Mesendoderm (in vitro differentiated cells): Measurements from ENCODE around the gene CCNJ.
A peak's percentile ranks its signal among the peaks of the same experiment; 100 is the strongest.

Experiments used
- DNase-seq: peaks from one replicate; pipeline ENCODE4 v3.0.0; 2013
- H2AK5ac ChIP-seq: 2 replicates; pipeline ENCODE4 v1.6.1; 2013; ENCODE audit warnings: low read length, inconsistent platforms
- H2BK120ac ChIP-seq: 2 replicates; pipeline ENCODE4 v1.6.1; 2013; ENCODE audit warnings: low read depth, mild to moderate bottlenecking, low read length, moderate library complexity, mixed read lengths
- H2BK15ac ChIP-seq: replicated peaks from 2 replicates; pipeline ENCODE4 v1.6.1; 2013; ENCODE audit warnings: low read depth, mild to moderate bottlenecking, moderate library complexity
- H2BK5ac ChIP-seq: 2 replicates; pipeline ENCODE4 v1.6.1; 2013; ENCODE audit warnings: low read length, inconsistent platforms
- H3K18ac ChIP-seq: 2 replicates; pipeline ENCODE4 v1.6.1; 2013; ENCODE audit warnings: mild to moderate bottlenecking, low read length, mixed read lengths
- H3K23ac ChIP-seq: one replicate; pipeline ENCODE4 v1.6.1; 2013; ENCODE audit warnings: low read length
- H3K27ac ChIP-seq: 2 replicates; pipeline ENCODE4 v1.5.1; 2013; ENCODE audit warnings: low read depth, mild to moderate bottlenecking, inconsistent platforms, low read length, moderate library complexity
- H3K27me3 ChIP-seq: 2 replicates; pipeline ENCODE4 v1.6.1; 2013; ENCODE audit warnings: low read length, control low read depth, mild to moderate bottlenecking, inconsistent platforms; ENCODE audit not compliant: insufficient read depth, poor library complexity
- H3K36me3 ChIP-seq: 2 replicates; pipeline ENCODE4 v1.6.1; 2013; ENCODE audit warnings: low read length, inconsistent platforms; ENCODE audit not compliant: control insufficient read depth, insufficient read depth
- H3K4ac ChIP-seq: one replicate; pipeline ENCODE4 v1.6.1; 2013; ENCODE audit warnings: low read depth, mild to moderate bottlenecking, low read length, moderate library complexity
- H3K4me1 ChIP-seq: 2 replicates; pipeline ENCODE4 v1.6.1; 2013; ENCODE audit warnings: low read depth, low read length, inconsistent platforms; ENCODE audit not compliant: control insufficient read depth
- H3K4me2 ChIP-seq: 2 replicates; pipeline ENCODE4 v1.6.1; 2013; ENCODE audit warnings: low read length
- H3K4me3 ChIP-seq: 2 replicates; pipeline ENCODE4 v1.5.1; 2013; ENCODE audit warnings: mild to moderate bottlenecking, low read length
- H3K56ac ChIP-seq: one replicate; pipeline ENCODE4 v1.6.1; 2013; ENCODE audit warnings: low read length
- H3K79me1 ChIP-seq: 2 replicates; pipeline ENCODE4 v1.6.1; 2013; ENCODE audit warnings: low read length, inconsistent platforms
- H3K79me2 ChIP-seq: 2 replicates; pipeline ENCODE4 v1.6.1; 2013; ENCODE audit warnings: mild to moderate bottlenecking, low read length; ENCODE audit not compliant: control insufficient read depth, insufficient read depth
- H3K9ac ChIP-seq: 2 replicates; pipeline ENCODE4 v1.6.1; 2013; ENCODE audit warnings: low read length, inconsistent platforms
- H4K5ac ChIP-seq: one replicate; pipeline ENCODE4 v1.6.1; 2013; ENCODE audit warnings: low read length
- H4K8ac ChIP-seq: one replicate; pipeline ENCODE4 v1.6.1; 2013; ENCODE audit warnings: low read depth, mild to moderate bottlenecking, control low read depth, low read length, moderate library complexity
- WGBS: extraction: QIAGEN DNeasy Blood & Tissue Kit; methylation state at CpG from one replicate; pipeline ENCODE4 v1.1.7; 2013; ENCODE audit warnings: low lambda C conversion rate, missing lambda C conversion rate; ENCODE audit not compliant: insufficient coverage; ENCODE audit errors: extremely low coverage; 5-methylcytosine and 5-hydroxymethylcytosine counted together

CCNJ gene

DNA sequence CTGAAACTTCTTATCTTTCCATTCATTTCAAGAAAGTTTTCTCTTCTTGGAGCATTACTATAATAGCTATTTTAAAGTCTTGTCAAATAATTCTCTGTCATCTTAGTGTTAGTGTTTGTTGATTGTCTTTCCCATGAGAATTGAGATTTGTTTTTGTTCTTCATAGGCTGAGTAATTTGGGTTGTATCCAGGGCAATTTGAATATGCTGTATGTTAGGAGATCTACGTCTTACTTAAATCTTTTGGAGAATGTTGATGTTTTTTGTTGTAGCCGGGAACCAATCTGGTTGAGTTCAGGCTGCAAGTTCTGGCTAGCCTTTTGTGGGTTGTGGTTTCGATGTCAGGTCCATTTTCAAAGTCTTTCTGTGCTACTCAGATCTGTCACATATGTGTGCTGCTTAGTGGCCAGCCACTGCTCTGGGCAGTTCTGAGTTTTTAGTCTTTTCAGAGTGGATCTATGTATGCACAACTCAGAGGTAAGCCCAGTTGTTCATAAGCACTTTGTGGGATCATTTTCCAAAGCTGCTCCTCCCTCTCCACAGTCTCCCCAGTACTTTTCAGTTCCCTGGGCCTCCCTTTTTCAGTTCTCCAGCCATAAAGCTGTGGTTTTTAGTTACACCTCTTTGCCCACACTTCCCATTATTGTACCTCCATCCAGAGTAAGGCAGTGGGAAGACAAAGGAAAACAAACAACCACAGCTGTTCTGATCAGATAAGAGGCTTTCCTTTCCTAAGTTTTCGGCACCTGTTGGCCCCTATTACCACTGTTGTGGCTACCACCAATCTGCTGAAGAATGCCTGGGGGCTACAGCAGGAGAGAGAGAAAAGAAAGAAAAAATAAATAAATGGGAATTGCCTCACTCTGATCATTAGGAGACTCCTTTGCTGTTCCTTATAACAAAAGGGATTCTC lies 4.7 kb upstream of the CCNJ start:
- Histone ChIP-seq H2BK120ac (no peak overlapping the region), H4K8ac (no peak overlapping the region)

DNA sequence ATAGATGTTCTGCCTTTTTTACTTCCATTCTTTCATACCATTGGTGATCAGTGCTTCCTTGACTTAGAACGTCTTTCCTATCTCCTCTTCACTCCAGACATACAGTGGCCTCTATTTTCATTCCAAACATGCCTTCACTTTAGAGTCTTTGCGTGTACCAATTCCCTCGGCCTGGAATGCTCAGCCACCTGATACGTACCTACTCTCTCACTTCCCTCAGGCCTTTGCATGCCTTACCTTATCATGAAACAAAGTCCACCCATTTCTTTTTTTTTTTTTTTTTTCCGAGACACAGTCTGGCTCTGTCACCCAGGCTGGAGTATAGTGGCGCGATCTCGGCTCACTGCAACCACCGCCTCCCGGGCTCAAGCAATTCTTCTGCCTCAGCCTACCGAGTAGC lies 2.2 kb upstream of the CCNJ start:
- Histone ChIP-seq H4K5ac (no peak overlapping the region), H3K4me3 (no peak overlapping the region), H3K36me3 (no peaks in the 10 kb centered on the region), H3K56ac (peak overlapping the region; percentile 15), H2BK5ac (no peak overlapping the region), H3K27me3 (no peaks in the 10 kb centered on the region), H3K79me1 (peaks cover 2% of the 10 kb centered on the region), H3K27ac (no peak overlapping the region), H2BK120ac (no peak overlapping the region), H3K18ac (no peak overlapping the region), H3K4me2 (no peak overlapping the region), H2BK15ac (no peak overlapping the region), H4K8ac (no peak overlapping the region), H3K23ac (no peak overlapping the region), H2AK5ac (no peak overlapping the region), H3K9ac (no peak overlapping the region), H3K4me1 (no peaks in the 10 kb centered on the region), H3K79me2 (peaks cover 16% of the 10 kb centered on the region), H3K4ac (no peak overlapping the region)
- DNase-seq: no peak
- no CpG with 5 or more reads among the region's 11 CpGs for WGBS

More for the DNA sequence above, 4.7 kb upstream of the CCNJ start:
- Histone ChIP-seq H2AK5ac (no peak overlapping the region), H3K4me2 (no peak overlapping the region), H3K23ac (no peak overlapping the region), H3K27ac (no peak overlapping the region), H2BK5ac (no peak overlapping the region), H2BK15ac (no peak overlapping the region), H4K5ac (no peak overlapping the region), H3K36me3 (no peaks in the 10 kb centered on the region), H3K18ac (no peak overlapping the region), H3K79me1 (no peaks in the 10 kb centered on the region), H3K4me1 (no peaks in the 10 kb centered on the region), H3K56ac (no peak overlapping the region), H3K27me3 (no peaks in the 10 kb centered on the region), H3K4ac (no peak overlapping the region), H3K9ac (no peak overlapping the region), H3K4me3 (no peak overlapping the region), H3K79me2 (no peaks in the 10 kb centered on the region)
- no CpG with 5 or more reads among the region's 4 CpGs for WGBS
- DNase-seq: no peak

DNA sequence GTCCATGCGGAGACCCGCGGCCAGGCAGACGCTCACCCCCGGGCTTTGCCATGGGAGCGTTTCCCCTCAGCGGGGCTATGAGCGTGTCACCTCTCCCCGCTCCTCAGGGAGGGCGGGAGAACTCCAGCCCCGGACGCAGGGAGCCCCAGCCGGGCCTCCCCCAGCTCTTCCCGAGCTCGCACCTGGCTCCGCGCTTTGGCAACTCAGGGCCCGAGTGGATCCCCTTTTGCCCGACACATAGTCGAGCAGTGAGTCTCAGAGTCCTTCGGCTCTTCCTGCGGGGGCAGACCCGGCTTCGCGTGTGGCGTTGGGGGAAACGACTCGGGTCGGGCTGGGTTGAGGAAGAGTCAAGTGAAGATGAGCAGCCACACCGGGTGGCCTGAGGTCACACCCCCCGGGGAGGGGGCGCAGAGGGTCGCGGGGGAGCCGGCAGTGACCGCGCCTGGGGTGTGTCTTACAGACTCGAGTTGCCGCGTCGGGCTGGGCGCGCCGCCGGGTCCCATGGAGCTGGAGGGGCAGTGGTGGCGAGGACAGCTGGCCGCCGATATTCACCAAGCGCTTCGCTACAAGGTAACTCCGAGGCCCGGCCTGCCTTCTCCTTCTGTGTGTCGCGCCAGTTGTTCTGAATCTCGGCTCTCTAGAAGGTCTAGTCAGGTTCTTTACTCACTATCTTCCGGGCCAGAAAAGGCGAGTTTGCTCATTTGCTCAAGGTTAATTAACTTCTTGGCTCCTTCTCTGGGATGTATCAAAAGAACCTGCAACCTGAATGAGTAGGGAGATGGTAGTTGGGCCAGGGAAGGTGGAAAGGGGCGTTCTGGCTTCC lies 721 bp downstream of the CCNJ start:
- Histone ChIP-seq H3K4me1 (no peaks in the 10 kb centered on the region), H2AK5ac (no peak overlapping the region), H2BK120ac (peak overlapping the region; percentile 17), H2BK5ac (peak overlapping the region; percentile 46), H3K79me2 (peaks cover 35% of the 10 kb centered on the region), H3K4me2 (peak overlapping the region; percentile 53), H4K5ac (no peak overlapping the region), H3K4ac (peak overlapping the region; percentile 95), H3K56ac (peak overlapping the region; percentile 86), H3K23ac (no peak overlapping the region), H3K9ac (peak overlapping the region; percentile 92), H3K4me3 (peak overlapping the region; percentile 59), H4K8ac (no peak overlapping the region), H3K27me3 (no peaks in the 10 kb centered on the region), H2BK15ac (no peak overlapping the region), H3K27ac (peak overlapping the region; percentile 81), H3K18ac (peak overlapping the region; percentile 97), H3K79me1 (peaks cover 9% of the 10 kb centered on the region), H3K36me3 (no peaks in the 10 kb centered on the region)
- WGBS: no CpG with 5 or more reads among the region's 58 CpGs
- DNase-seq: peak; percentile 67

DNA sequence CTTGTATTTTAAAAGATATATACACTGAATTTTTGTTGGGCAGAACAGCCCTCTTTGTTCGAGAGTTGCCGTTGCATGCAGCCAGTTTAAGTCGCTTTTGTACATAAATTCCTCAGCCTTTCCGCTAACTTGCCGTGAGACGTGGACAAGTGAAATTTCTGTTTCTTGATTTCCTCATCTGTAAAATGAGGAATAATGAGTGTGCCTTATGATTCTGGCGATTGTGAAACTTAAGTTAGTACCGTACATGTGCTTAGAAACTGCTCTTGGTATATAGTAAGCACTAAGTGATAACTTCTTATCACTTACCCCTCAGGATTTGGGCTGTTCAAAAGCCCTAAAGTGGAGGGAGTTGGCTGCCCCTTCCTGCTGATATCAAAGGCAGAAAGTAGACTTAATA lies 1.4 kb downstream of the CCNJ start:
- Histone ChIP-seq H3K4me3 (peak overlapping the region; percentile 59), H3K79me2 (peaks cover 35% of the 10 kb centered on the region), H3K18ac (peak overlapping the region; percentile 97), H3K4me1 (no peaks in the 10 kb centered on the region), H3K27ac (no peak overlapping the region), H3K27me3 (no peaks in the 10 kb centered on the region), H2BK120ac (no peak overlapping the region), H3K4me2 (peak overlapping the region; percentile 53), H3K56ac (peak overlapping the region; percentile 86), H2BK5ac (no peak overlapping the region), H3K4ac (peak overlapping the region; percentile 89), H3K36me3 (no peaks in the 10 kb centered on the region), H3K79me1 (peaks cover 9% of the 10 kb centered on the region), H4K8ac (no peak overlapping the region), H2BK15ac (no peak overlapping the region), H4K5ac (no peak overlapping the region), H2AK5ac (no peak overlapping the region), H3K9ac (peak overlapping the region; percentile 92), H3K23ac (no peak overlapping the region)
- no CpG with 5 or more reads among the region's 8 CpGs for WGBS
- DNase-seq: peak; percentile 18

DNA sequence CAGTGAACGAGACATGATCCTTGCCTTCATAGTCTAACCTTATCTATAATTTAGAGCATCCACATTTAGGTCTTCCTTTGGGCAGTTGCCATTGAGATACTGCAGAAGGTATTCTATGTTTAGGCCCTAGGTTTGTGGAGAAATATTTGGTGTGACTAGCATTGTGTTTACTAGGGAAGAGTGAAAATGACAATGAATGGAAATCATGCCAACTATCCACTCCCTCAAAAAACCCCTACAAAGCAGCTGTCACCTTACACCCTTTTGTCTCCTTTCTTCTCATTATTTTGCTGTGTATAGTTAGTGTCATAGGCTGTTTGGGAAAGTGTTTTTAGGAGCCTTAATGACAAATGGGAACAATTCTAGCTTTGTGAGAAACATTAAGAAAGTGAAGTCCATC lies 3.2 kb downstream of the CCNJ start:
- Histone ChIP-seq H3K4me2 (no peak overlapping the region), H4K8ac (no peak overlapping the region), H2AK5ac (no peak overlapping the region), H2BK5ac (no peak overlapping the region), H3K79me2 (peaks cover 37% of the 10 kb centered on the region), H3K4me1 (no peaks in the 10 kb centered on the region), H3K4me3 (no peak overlapping the region), H3K27me3 (no peaks in the 10 kb centered on the region), H3K27ac (no peak overlapping the region), H3K23ac (no peak overlapping the region), H2BK120ac (no peak overlapping the region), H3K56ac (no peak overlapping the region), H3K36me3 (no peaks in the 10 kb centered on the region), H4K5ac (no peak overlapping the region), H2BK15ac (no peak overlapping the region), H3K4ac (no peak overlapping the region), H3K18ac (no peak overlapping the region), H3K79me1 (peaks cover 11% of the 10 kb centered on the region), H3K9ac (no peak overlapping the region)
- no peak for DNase-seq
- WGBS: no CpG with 5 or more reads among the region's 1 CpG
